ENCODE measurements around the gene SLC35F2. TPM values are rescaled to one million over a fixed set of nuclear protein-coding genes. Genes with fewer than 3 reads are reported as not detected.
"Not testable (repeated sequence)": the region's sequence is repeated elsewhere in the genome, so short reads cannot be mapped to it uniquely, and the experiment has no call there.

The SLC35F2 gene
- total RNA-seq, 1 donor from 2014 or later: 3.5 TPM

DNA sequence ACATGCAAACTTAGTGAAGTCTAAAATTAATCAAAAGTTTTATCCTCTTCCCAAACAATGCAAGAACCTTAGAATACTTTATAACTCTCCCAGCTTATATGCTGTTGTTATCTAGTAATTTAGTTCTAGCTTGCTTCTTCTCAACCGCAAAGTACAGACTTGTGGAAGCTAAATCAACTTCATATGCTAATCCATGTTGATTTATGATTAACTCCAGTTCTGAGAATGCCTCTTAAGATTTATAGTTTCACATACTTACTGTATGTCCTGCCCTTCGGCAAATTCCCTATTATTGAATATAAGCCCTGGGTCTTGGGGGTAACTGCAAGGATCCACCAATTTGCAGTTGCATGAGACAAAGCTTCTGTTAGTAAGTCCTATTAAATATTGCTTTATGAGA is 17.6 kb upstream of the SLC35F2 start:
- no peaks in the 10 kb centered on the region for H3K4me1 Mint-ChIP-seq (ENCODE audit: low read depth, unreplicated experiment)
- peaks cover 2% of the 10 kb centered on the region for H3K27me3 Mint-ChIP-seq (ENCODE audit: unreplicated experiment)
- TF ChIP-seq CTCF (IDR thresholded peaks at IDR 0.05; ENCODE audit: partially characterized antibody, unreplicated experiment): no peak
- no peak overlapping the region for H3K4me3 Mint-ChIP-seq (ENCODE audit: unreplicated experiment)
- H3K9me3 Mint-ChIP-seq (ENCODE audit: unreplicated experiment): no peaks in the 10 kb centered on the region
- no peak for DNase-seq
- no peak overlapping the region for H3K27ac Mint-ChIP-seq (ENCODE audit: unreplicated experiment)
- no peaks in the 10 kb centered on the region for H3K36me3 Mint-ChIP-seq (ENCODE audit: unreplicated experiment)

GRCh38 chr11:107864591-107864990 is 6.0 kb upstream of the SLC35F2 start:
- Mint-ChIP-seq H3K27ac (ENCODE audit: unreplicated experiment) (no peak overlapping the region), H3K4me3 (ENCODE audit: unreplicated experiment) (no peak overlapping the region), H3K36me3 (ENCODE audit: unreplicated experiment) (no peaks in the 10 kb centered on the region), H3K27me3 (ENCODE audit: unreplicated experiment) (no peaks in the 10 kb centered on the region), H3K9me3 (ENCODE audit: unreplicated experiment) (no peaks in the 10 kb centered on the region), H3K4me1 (ENCODE audit: low read depth, unreplicated experiment) (peaks cover under 1% of the 10 kb centered on the region)
- TF ChIP-seq CTCF (IDR thresholded peaks at IDR 0.05; ENCODE audit: partially characterized antibody, unreplicated experiment): no peak
- no peak for DNase-seq

DNA sequence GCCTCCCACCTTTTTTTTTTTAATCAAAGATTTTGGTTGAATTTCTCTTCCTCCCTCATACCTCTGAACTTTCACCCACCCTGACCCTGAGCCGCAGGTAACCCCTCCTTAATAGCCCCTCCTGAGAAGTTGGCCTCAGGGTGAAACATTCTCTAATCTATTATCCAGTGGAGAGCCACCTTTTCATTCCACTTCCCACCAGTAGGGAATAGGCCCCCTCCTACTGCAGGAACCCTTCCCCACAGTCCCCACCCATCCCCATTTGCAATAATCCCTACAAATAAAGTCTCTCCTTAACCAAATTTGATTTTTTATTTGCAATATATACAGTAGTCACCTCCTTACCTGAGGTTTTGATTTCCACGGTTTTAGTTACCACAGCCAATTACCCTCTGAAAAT is 2.1 kb upstream of the SLC35F2 start:
- H3K27me3 Mint-ChIP-seq (ENCODE audit: unreplicated experiment): peaks cover 8% of the 10 kb centered on the region
- no peaks in the 10 kb centered on the region for H3K36me3 Mint-ChIP-seq (ENCODE audit: unreplicated experiment)
- no peak for TF ChIP-seq CTCF (IDR thresholded peaks at IDR 0.05; ENCODE audit: partially characterized antibody, unreplicated experiment)
- H3K4me3 Mint-ChIP-seq (ENCODE audit: unreplicated experiment): no peak overlapping the region
- peaks cover 1% of the 10 kb centered on the region for H3K4me1 Mint-ChIP-seq (ENCODE audit: low read depth, unreplicated experiment)
- no peak for DNase-seq
- H3K9me3 Mint-ChIP-seq (ENCODE audit: unreplicated experiment): peaks cover 2% of the 10 kb centered on the region
- no peak overlapping the region for H3K27ac Mint-ChIP-seq (ENCODE audit: unreplicated experiment)

DNA sequence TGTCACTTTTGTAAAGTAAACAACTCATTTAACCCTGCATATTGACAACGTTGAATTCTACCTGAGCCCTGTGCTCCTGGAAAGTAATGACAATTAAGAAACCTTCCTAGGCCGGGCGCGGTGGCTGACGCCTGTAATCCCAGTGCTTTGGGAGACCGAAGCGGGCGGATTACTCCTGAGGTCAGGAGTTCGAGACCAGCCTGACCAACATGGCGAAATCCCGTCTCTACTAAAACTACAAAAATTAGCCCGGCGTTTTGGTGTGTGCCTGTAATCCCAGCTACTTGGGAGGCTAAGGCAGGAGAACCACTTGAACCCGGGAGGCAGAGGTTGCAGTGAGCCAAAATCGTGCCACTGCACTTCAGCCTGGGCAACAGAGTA is 1.6 kb upstream of the SLC35F2 start:
- not testable (repeated sequence) for H3K9me3 Mint-ChIP-seq (ENCODE audit: unreplicated experiment); H3K27me3 Mint-ChIP-seq (ENCODE audit: unreplicated experiment); H3K36me3 Mint-ChIP-seq (ENCODE audit: unreplicated experiment); H3K27ac Mint-ChIP-seq (ENCODE audit: unreplicated experiment); H3K4me1 Mint-ChIP-seq (ENCODE audit: low read depth, unreplicated experiment); H3K4me3 Mint-ChIP-seq (ENCODE audit: unreplicated experiment); DNase-seq

GRCh38 chr11:107859459-107860239 is 1.1 kb upstream of the SLC35F2 start:
- H3K9me3 Mint-ChIP-seq (ENCODE audit: unreplicated experiment): peaks cover 2% of the 10 kb centered on the region
- peak overlapping the region; percentile 95 for H3K4me3 Mint-ChIP-seq (ENCODE audit: unreplicated experiment)
- no peak for TF ChIP-seq CTCF (IDR thresholded peaks at IDR 0.05; ENCODE audit: partially characterized antibody, unreplicated experiment)
- peak overlapping the region; percentile 38 for H3K27ac Mint-ChIP-seq (ENCODE audit: unreplicated experiment)
- peaks cover 1% of the 10 kb centered on the region for H3K4me1 Mint-ChIP-seq (ENCODE audit: low read depth, unreplicated experiment)
- DNase-seq: peak; percentile 23
- no peaks in the 10 kb centered on the region for H3K36me3 Mint-ChIP-seq (ENCODE audit: unreplicated experiment)
- peaks cover 8% of the 10 kb centered on the region for H3K27me3 Mint-ChIP-seq (ENCODE audit: unreplicated experiment)
